AG04449 (cell line): ENCODE data around the gene SH3GLB2.

Experiments
- CTCF ChIA-PET: fragments of 350-600 bp; formaldehyde crosslinking; extraction: SDS; loops from one replicate; lab custom pipeline; 2021; ENCODE audit warnings: antibody characterized with exemption; lab: Yijun Ruan, JAX
- POLR2A ChIA-PET: fragments of 400-600, 350-600 bp; formaldehyde crosslinking; extraction: SDS; loops from one replicate; lab custom pipeline; 2020; ENCODE audit warnings: antibody characterized with exemption, inconsistent platforms; lab: Yijun Ruan, JAX
- DNase-seq: peaks from one replicate; pipeline ENCODE4 v3.0.0-alpha.2; 2010; ENCODE audit warnings: low read depth, low spot score
- H3K4me3 ChIP-seq: 2 replicates; pipeline ENCODE4 v1.5.1; 2011; ENCODE audit warnings: low read depth, mild to moderate bottlenecking, control low read depth, low read length
- CTCF ChIP-seq: IDR thresholded peaks from one replicate; pipeline ENCODE4 v1.5.1; 2011; ENCODE audit warnings: mild to moderate bottlenecking, moderate library complexity, low read length, control low read depth, inconsistent platforms; ENCODE audit not compliant: insufficient read depth; ENCODE audit errors: missing control alignments

The SH3GLB2 gene

DNA sequence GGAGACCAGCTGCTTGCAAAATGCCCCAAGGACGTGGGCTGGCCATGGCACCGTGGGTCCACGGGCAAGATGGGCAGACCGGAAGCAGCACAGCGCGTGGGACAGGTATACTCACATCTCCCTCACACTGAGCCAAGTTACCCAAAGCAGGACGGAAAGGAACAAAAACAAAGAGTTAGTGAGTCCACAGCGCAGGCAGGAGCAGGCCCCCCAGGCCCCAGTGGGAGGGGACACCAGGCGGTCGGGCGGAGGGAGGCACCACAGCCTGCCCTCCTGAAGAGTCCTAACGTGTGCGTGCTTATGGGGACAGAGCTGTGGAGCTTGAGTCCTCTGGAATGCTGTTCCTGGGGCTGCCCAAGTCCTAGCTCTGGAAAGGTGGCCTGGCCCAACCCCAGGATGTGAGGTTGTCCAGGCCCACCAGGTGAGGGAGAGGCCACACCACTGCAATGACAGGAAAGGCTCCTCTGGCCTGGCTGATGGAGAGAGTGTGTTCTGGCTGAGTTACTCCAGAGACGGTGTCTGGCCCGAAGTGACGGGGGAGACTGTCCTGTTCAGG, 15.2 kb downstream of the SH3GLB2 start:
- TF ChIP-seq CTCF, result no peak

DNA sequence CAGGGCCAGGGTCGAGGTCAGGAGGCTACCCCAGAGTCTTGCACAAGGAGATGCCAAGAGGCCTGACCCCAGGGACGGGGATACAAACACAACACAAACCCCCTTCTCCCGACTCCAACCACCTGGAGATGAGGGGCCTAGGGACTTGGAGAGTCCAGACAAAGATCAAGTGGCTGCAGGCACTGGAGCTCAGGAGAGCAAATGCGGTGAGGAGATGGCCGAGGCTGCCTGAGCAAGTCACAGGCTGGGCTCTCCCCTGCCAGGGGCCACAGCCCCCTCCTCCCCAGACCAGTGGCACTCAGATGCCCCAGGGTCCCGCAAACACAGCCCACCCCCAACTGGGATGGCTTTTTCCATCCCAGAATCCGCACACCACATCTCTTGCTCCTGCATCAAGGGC, 15.8 kb downstream of the SH3GLB2 start:
- no peak for TF ChIP-seq CTCF
- POLR2A ChIA-PET, result no interaction called here
- no peak overlapping the region for H3K4me3 ChIP-seq
- CTCF ChIA-PET, result interaction anchor here (1.8 to 2.8 kb wide), 2 partner anchors 10 kb away, joined by 4 to 9 read pairs; no protein-coding TSS in a partner anchor
- no peak for DNase-seq

More for the DNA sequence above, 15.2 kb downstream of the SH3GLB2 start:
- CTCF ChIA-PET, result interaction anchor here (1.8 to 2.8 kb wide), 2 partner anchors 10 to 11 kb away, joined by 4 to 9 read pairs; no protein-coding TSS in a partner anchor
- H3K4me3 ChIP-seq, result no peak overlapping the region
- DNase-seq, result no peak
- POLR2A ChIA-PET, result no interaction called here

GRCh38 chr9:129011761-129012181, 16.4 kb downstream of the SH3GLB2 start:
- no peak for DNase-seq
- no peak for TF ChIP-seq CTCF
- ChIA-PET CTCF (interaction anchor here (1.8 kb wide), 1 partner anchor 9 kb away, joined by 4 read pairs; no protein-coding TSS in a partner anchor), POLR2A (no interaction called here)
- H3K4me3 ChIP-seq, result no peak overlapping the region

GRCh38 chr9:129011170-129011569, 17.0 kb downstream of the SH3GLB2 start:
- CTCF ChIA-PET, result interaction anchor here (1.8 to 11.1 kb wide), 3 partner anchors 9 to 18 kb away, joined by 4 to 178 read pairs (median 98); no protein-coding TSS in a partner anchor
- TF ChIP-seq CTCF, result no peak
- no peak for DNase-seq
- no peak overlapping the region for H3K4me3 ChIP-seq
- POLR2A ChIA-PET, result no interaction called here

GRCh38 chr9:129010267-129010975, 17.7 kb downstream of the SH3GLB2 start:
- TF ChIP-seq CTCF, result no peak
- ChIA-PET POLR2A (no interaction called here), CTCF (interaction anchor here (1.2 to 11.1 kb wide), 4 partner anchors 9 to 18 kb away, joined by 3 to 178 read pairs (median 50); partner anchors contain the start of gene SH3GLB2)
- no peak overlapping the region for H3K4me3 ChIP-seq
- no peak for DNase-seq

- ChIA-PET CTCF (interaction anchor here (1.2 to 11.1 kb wide), 4 partner anchors 8 to 19 kb away, joined by 3 to 178 read pairs (median 50); partner anchors contain the start of gene SH3GLB2), POLR2A (no interaction called here)
- TF ChIP-seq CTCF, result no peak
Observed at GRCh38 chr9:129009584-129010141, 18.5 kb downstream of the SH3GLB2 start.

More at GRCh38 chr9:129009584-129010141, 18.5 kb downstream of the SH3GLB2 start:
- DNase-seq, result no peak
- H3K4me3 ChIP-seq, result no peak overlapping the region
